ENCODE data around the gene IGSF3.
A peak's percentile ranks its signal among the peaks of the same experiment; 100 is the strongest.

Gene IGSF3

GRCh38 chr1:116667575-116668105 lies at the start of gene IGSF3:
TSS of gene IGSF3 (minus strand) at chr1:116667733. CDS start at chr1:116666326, 1,407 bp downstream.
- no peak for TF ChIP-seq PATZ1 (CRISPR knock-in tag; IDR thresholded peaks at IDR 0.05; ENCODE audit: borderline replicate concordance)
- no peak for TF ChIP-seq ZNF565 (CRISPR knock-in tag; conservative IDR thresholded peaks at IDR 0.05; ENCODE audit: low read depth)
- TF ChIP-seq CSRNP3 (CRISPR knock-in tag; IDR thresholded peaks at IDR 0.05) = no peak
- ATAC-seq = peak; percentile 82

- no peak for ATAC-seq
- TF ChIP-seq GLIS3 (CRISPR knock-in tag; IDR thresholded peaks at IDR 0.05) (no peak), TCF4 (CRISPR knock-in tag; IDR thresholded peaks at IDR 0.05; ENCODE audit: borderline replicate concordance) (no peak), CSDC2 (CRISPR knock-in tag; IDR thresholded peaks at IDR 0.05) (no peak), ZNF565 (CRISPR knock-in tag; conservative IDR thresholded peaks at IDR 0.05; ENCODE audit: low read depth) (no peak)
Measured at GRCh38 chr1:116717318-116717717, 49.8 kb upstream of the IGSF3 start.

DNA sequence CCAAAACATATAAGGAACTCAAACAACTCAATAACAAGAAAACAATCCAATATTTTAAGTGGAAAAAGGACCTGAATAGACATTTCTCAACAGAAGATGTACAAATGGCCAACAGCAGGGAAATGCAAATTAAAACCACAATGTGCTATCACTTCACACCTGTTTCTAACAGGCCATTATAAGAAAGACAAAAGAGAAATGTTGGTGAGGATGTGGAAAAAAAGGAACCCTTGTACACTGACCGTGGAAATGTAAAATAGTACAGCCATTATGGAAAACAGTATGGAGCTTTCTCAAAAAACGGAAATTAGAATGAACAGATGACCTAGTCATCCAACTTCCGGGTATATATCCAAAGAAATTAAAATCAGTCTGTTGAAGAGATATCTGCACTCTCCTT lies 48.9 kb upstream of the IGSF3 start:
- no peak for ATAC-seq
- TF ChIP-seq, protein P1, sequence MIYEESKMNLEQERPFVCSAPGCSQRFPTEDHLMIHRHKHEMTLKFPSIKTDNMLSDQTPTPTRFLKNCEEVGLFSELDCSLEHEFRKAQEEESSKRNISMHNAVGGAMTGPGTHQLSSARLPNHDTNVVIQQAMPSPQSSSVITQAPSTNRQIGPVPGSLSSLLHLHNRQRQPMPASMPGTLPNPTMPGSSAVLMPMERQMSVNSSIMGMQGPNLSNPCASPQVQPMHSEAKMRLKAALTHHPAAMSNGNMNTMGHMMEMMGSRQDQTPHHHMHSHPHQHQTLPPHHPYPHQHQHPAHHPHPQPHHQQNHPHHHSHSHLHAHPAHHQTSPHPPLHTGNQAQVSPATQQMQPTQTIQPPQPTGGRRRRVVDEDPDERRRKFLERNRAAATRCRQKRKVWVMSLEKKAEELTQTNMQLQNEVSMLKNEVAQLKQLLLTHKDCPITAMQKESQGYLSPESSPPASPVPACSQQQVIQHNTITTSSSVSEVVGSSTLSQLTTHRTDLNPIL (CRISPR knock-in tag; IDR thresholded peaks at IDR 0.05; ENCODE audit: low read depth) = no peak
- TF ChIP-seq ZFP30 (CRISPR knock-in tag; IDR thresholded peaks at IDR 0.05) (no peak), RARB (CRISPR knock-in tag; IDR thresholded peaks at IDR 0.05) (no peak), PATZ1 (CRISPR knock-in tag; IDR thresholded peaks at IDR 0.05; ENCODE audit: borderline replicate concordance) (no peak), CSDC2 (CRISPR knock-in tag; IDR thresholded peaks at IDR 0.05) (no peak), ZNF70 (CRISPR knock-in tag; IDR thresholded peaks at IDR 0.05) (no peak), ZNF8 (CRISPR knock-in tag; IDR thresholded peaks at IDR 0.05) (no peak), TCF4 (CRISPR knock-in tag; IDR thresholded peaks at IDR 0.05; ENCODE audit: borderline replicate concordance) (no peak)
- TF ChIP-seq, protein P2, sequence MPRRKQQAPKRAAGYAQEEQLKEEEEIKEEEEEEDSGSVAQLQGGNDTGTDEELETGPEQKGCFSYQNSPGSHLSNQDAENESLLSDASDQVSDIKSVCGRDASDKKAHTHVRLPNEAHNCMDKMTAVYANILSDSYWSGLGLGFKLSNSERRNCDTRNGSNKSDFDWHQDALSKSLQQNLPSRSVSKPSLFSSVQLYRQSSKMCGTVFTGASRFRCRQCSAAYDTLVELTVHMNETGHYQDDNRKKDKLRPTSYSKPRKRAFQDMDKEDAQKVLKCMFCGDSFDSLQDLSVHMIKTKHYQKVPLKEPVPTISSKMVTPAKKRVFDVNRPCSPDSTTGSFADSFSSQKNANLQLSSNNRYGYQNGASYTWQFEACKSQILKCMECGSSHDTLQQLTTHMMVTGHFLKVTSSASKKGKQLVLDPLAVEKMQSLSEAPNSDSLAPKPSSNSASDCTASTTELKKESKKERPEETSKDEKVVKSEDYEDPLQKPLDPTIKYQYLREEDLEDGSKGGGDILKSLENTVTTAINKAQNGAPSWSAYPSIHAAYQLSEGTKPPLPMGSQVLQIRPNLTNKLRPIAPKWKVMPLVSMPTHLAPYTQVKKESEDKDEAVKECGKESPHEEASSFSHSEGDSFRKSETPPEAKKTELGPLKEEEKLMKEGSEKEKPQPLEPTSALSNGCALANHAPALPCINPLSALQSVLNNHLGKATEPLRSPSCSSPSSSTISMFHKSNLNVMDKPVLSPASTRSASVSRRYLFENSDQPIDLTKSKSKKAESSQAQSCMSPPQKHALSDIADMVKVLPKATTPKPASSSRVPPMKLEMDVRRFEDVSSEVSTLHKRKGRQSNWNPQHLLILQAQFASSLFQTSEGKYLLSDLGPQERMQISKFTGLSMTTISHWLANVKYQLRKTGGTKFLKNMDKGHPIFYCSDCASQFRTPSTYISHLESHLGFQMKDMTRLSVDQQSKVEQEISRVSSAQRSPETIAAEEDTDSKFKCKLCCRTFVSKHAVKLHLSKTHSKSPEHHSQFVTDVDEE (CRISPR knock-in tag; IDR thresholded peaks at IDR 0.05) = no peak

DNA sequence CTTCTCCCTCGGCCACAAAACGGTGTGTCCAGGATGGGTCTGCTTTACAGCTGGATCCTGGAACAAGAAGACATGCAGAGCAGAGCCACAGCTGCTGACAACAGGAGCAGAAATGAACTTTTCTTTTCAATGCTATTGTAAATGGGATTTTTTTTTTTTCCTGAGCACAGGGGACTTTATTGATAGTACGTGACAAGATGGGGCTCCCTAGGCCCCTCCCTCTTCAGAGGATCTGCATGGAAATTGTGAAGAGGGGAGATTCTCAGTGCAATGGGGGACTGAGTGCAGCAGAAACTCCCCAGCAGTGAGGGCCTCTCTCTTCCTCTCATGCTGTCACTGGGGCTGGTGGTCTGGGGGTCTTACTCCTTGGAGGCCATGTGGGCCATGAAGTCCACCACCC lies 45.9 kb upstream of the IGSF3 start:
- no peak for ATAC-seq
- TF ChIP-seq ESRRG (CRISPR knock-in tag; IDR thresholded peaks at IDR 0.05) (no peak), SNAI2 (CRISPR knock-in tag; IDR thresholded peaks at IDR 0.05) (no peak), GLIS3 (CRISPR knock-in tag; IDR thresholded peaks at IDR 0.05) (no peak), BACH2 (CRISPR knock-in tag; IDR thresholded peaks at IDR 0.05; ENCODE audit: borderline replicate concordance) (no peak), ARNTL (CRISPR knock-in tag; IDR thresholded peaks at IDR 0.05; ENCODE audit: borderline replicate concordance, low read depth) (no peak), TOX (CRISPR knock-in tag; IDR thresholded peaks at IDR 0.05; ENCODE audit: borderline replicate concordance) (no peak), PPARA (CRISPR knock-in tag; IDR thresholded peaks at IDR 0.05; ENCODE audit: borderline replicate concordance) (no peak), CSDC2 (CRISPR knock-in tag; IDR thresholded peaks at IDR 0.05) (no peak), OSR1 (CRISPR knock-in tag; IDR thresholded peaks at IDR 0.05) (no peak), ZFP3 (CRISPR knock-in tag; IDR thresholded peaks at IDR 0.05) (no peak)
- TF ChIP-seq, protein P2 (CRISPR knock-in tag; IDR thresholded peaks at IDR 0.05) = no peak
- TF ChIP-seq, protein P1 (CRISPR knock-in tag; IDR thresholded peaks at IDR 0.05; ENCODE audit: low read depth) = no peak

All from SK-N-SH treated with all-trans-retinoic acid at 6 μM for 48 hours (cell line).